IMR-90 (cell line): ENCODE results near the gene CTSF. TPM values are rescaled to one million over a fixed set of nuclear protein-coding genes. Genes with fewer than 3 reads are reported as not detected.

Source experiments
- ATAC-seq: fragments of 200-7000 bp; cut with Tn5 transposase; 2 replicates; pipeline ENCODE4 v1.9.1; 2020; ENCODE audit warnings: low read depth, mild to moderate bottlenecking, moderate library complexity
- BruUV-seq: library from RNA; stranded (reverse); fragments of 400-500 nt; replicated peaks from 2 replicates; lab custom pipeline; 2021; lab: Mats Ljungman, UMichigan
- CTCF ChIA-PET: fragments of 300-600 bp; formaldehyde crosslinking; extraction: SDS; loops from one replicate; lab custom pipeline; 2021; ENCODE audit warnings: antibody characterized with exemption; lab: Yijun Ruan, JAX
- POLR2A ChIA-PET: fragments of 300-600 bp; sonication (Branson Sonifier 250); formaldehyde crosslinking; loops from one replicate; lab custom pipeline; 2022; ENCODE audit warnings: antibody characterized with exemption; ENCODE audit not compliant: unreplicated experiment; lab: Charles Lee
- DNase-seq: peaks from one replicate; pipeline ENCODE4 v3.0.0; 2013
- H2AFZ ChIP-seq: replicated peaks from 2 replicates; pipeline ENCODE3; 2013; ENCODE audit warnings: low read length, mild to moderate bottlenecking; ENCODE audit not compliant: poor library complexity
- H2AK5ac ChIP-seq: 2 replicates; pipeline ENCODE4 v1.6.1; 2013; ENCODE audit warnings: low read depth, low read length, inconsistent platforms
- H2AK9ac ChIP-seq: replicated peaks from 2 replicates; pipeline ENCODE3; 2013; ENCODE audit warnings: mild to moderate bottlenecking, low read depth, low read length, moderate library complexity; ENCODE audit not compliant: poor library complexity
- H2BK120ac ChIP-seq: 2 replicates; pipeline ENCODE4 v1.6.1; 2013; ENCODE audit warnings: low read depth, low read length, inconsistent platforms
- H2BK15ac ChIP-seq: 3 replicates; pipeline ENCODE4 v1.6.1; 2013; ENCODE audit warnings: low read depth, low read length, inconsistent platforms
- H2BK20ac ChIP-seq: 2 replicates; pipeline ENCODE4 v1.6.1; 2013; ENCODE audit warnings: low read depth, mild to moderate bottlenecking, inconsistent platforms, low read length, moderate library complexity
- H2BK5ac ChIP-seq: 2 replicates; pipeline ENCODE4 v1.6.1; 2013; ENCODE audit warnings: mild to moderate bottlenecking, low read depth, low read length, inconsistent platforms; ENCODE audit not compliant: poor library complexity, severe bottlenecking
- H3K14ac ChIP-seq: replicated peaks from 2 replicates; pipeline ENCODE4 v1.6.1; 2013; ENCODE audit warnings: low read depth, low read length, inconsistent platforms
- H3K18ac ChIP-seq: 2 replicates; pipeline ENCODE4 v1.6.1; 2013; ENCODE audit warnings: low read depth, low read length, control low read depth
- H3K23ac ChIP-seq: 2 replicates; pipeline ENCODE4 v1.6.1; 2013; ENCODE audit warnings: low read depth, low read length, inconsistent platforms
- H3K27ac ChIP-seq: 2 replicates; pipeline ENCODE4 v1.5.1; 2013; ENCODE audit warnings: mild to moderate bottlenecking, control low read depth, low read length; ENCODE audit not compliant: insufficient read depth
- H3K27me3 ChIP-seq: 2 replicates; pipeline ENCODE4 v1.6.1; 2013; ENCODE audit warnings: low read length; ENCODE audit not compliant: control insufficient read depth, insufficient read depth
- H3K36me3 ChIP-seq: 2 replicates; pipeline ENCODE4 v1.6.1; 2013; ENCODE audit warnings: low read length, mixed read lengths; ENCODE audit not compliant: control insufficient read depth, insufficient read depth
- H3K4ac ChIP-seq: 2 replicates; pipeline ENCODE4 v1.6.1; 2013; ENCODE audit warnings: low read depth, low read length, inconsistent platforms
- H3K4me1 ChIP-seq: 2 replicates; pipeline ENCODE4 v1.6.1; 2013; ENCODE audit warnings: low read length, mixed read lengths; ENCODE audit not compliant: control insufficient read depth, insufficient read depth
- H3K4me2 ChIP-seq: 2 replicates; pipeline ENCODE4 v1.6.1; 2013; ENCODE audit warnings: low read depth, mild to moderate bottlenecking, control low read depth, low read length, moderate library complexity
- H3K4me3 ChIP-seq: 2 replicates; pipeline ENCODE4 v1.5.1; 2013; ENCODE audit warnings: low read depth, mild to moderate bottlenecking, control low read depth, low read length, moderate library complexity; ENCODE audit not compliant: insufficient read depth
- H3K56ac ChIP-seq: 2 replicates; pipeline ENCODE4 v1.6.1; 2013; ENCODE audit warnings: low read length, inconsistent platforms; ENCODE audit not compliant: insufficient read depth; ENCODE audit errors: extremely low read depth
- H3K79me1 ChIP-seq, 2 experiments: 2 replicates each; pipeline ENCODE4 v1.6.1; 2013; ENCODE audit warnings: low read length in 2 of 2, inconsistent platforms in 1 of 2, low read depth in 1 of 2
- H3K9ac ChIP-seq: 2 replicates; pipeline ENCODE4 v1.6.1; 2013; ENCODE audit warnings: low read depth, low read length, control low read depth
- H3K9me1 ChIP-seq: 2 replicates; pipeline ENCODE4 v1.6.1; 2013; ENCODE audit warnings: low read length, inconsistent platforms; ENCODE audit not compliant: insufficient read depth
- H3K9me3 ChIP-seq: 2 replicates; pipeline ENCODE4 v1.6.1; 2013; ENCODE audit warnings: low read length; ENCODE audit not compliant: control insufficient read depth, insufficient read depth
- H4K20me1 ChIP-seq: 2 replicates; pipeline ENCODE4 v1.6.1; 2013; ENCODE audit warnings: low read length, inconsistent platforms; ENCODE audit not compliant: insufficient read depth
- H4K5ac ChIP-seq: 2 replicates; pipeline ENCODE4 v1.6.1; 2013; ENCODE audit warnings: mild to moderate bottlenecking, low read depth, low read length, control low read depth
- H4K8ac ChIP-seq, 2 experiments: 2 replicates each; pipeline ENCODE4 v1.6.1; 2013; ENCODE audit warnings: low read depth in 2 of 2, low read length in 2 of 2, control low read depth in 1 of 2, inconsistent platforms in 1 of 2
- H4K91ac ChIP-seq: 2 replicates; pipeline ENCODE4 v1.6.1; 2013; ENCODE audit warnings: low read depth, low read length, inconsistent platforms; ENCODE audit not compliant: insufficient read depth
- CEBPB ChIP-seq: IDR thresholded peaks from 2 replicates; pipeline ENCODE4 v1.6.1; 2012; ENCODE audit warnings: low read depth, low read length, improper control_type of control experiment
- CTCF ChIP-seq: conservative IDR thresholded peaks from 2 replicates; pipeline ENCODE4 v1.5.1; 2012; ENCODE audit warnings: mild to moderate bottlenecking, low read depth, low read length, improper control_type of control experiment
- MAFK ChIP-seq: IDR thresholded peaks from 2 replicates; pipeline ENCODE4 v1.6.1; 2012; ENCODE audit warnings: low read depth, low read length, improper control_type of control experiment
- MAZ ChIP-seq: IDR thresholded peaks from 2 replicates; pipeline ENCODE4 v1.6.1; 2012; ENCODE audit warnings: low read depth, mild to moderate bottlenecking, low read length, improper control_type of control experiment, moderate library complexity, borderline replicate concordance
- NFE2L2 ChIP-seq: fragments of 150-350 bp; IDR thresholded peaks from 2 replicates; pipeline ENCODE4 v1.6.1; 2016; ENCODE audit warnings: low read depth, mild to moderate bottlenecking, low read length
- POLR2A ChIP-seq: IDR thresholded peaks from 2 replicates; pipeline ENCODE4 v1.6.1; 2012; ENCODE audit warnings: mild to moderate bottlenecking, low read depth, low read length
- RAD21 ChIP-seq: IDR thresholded peaks from 2 replicates; pipeline ENCODE4 v1.6.1; 2012; ENCODE audit warnings: low read length, improper control_type of control experiment
- RCOR1 ChIP-seq: IDR thresholded peaks from 2 replicates; pipeline ENCODE4 v1.6.1; 2012; ENCODE audit warnings: mild to moderate bottlenecking, low read length, improper control_type of control experiment; ENCODE audit not compliant: insufficient replicate concordance
- SMC3 ChIP-seq: fragments of 150-350 bp; IDR thresholded peaks from 2 replicates; pipeline ENCODE4 v1.6.1; 2016; ENCODE audit warnings: low read depth, mild to moderate bottlenecking, antibody characterized with exemption, low read length, moderate library complexity
- USF2 ChIP-seq: fragments of 150-350 bp; IDR thresholded peaks from 2 replicates; pipeline ENCODE4 v1.6.1; 2017; ENCODE audit warnings: mild to moderate bottlenecking, antibody characterized with exemption, low read length, low read depth
- WGBS, 2 experiments: methylation state at CpG; one replicate each; pipeline versions ENCODE4 v1.1.5 to v1.1.7; 2013; ENCODE audit warnings: missing lambda C conversion rate in 2 of 2; ENCODE audit not compliant: insufficient read length in 1 of 2; ENCODE audit errors: extremely low coverage in 2 of 2; 5-methylcytosine and 5-hydroxymethylcytosine counted together
- dilution Hi-C: fragments of 300-500 bp; cut with HindIII; formaldehyde crosslinking; loops from one replicate; pipeline ENCODE4 v1.14.3; 2018; ENCODE audit warnings: low sequenced_read_pairs; ENCODE audit not compliant: unreplicated experiment
- in situ Hi-C: fragments of 300-500 bp; cut with MboI; formaldehyde crosslinking; loops from 3 replicates; pipeline ENCODE4 v1.14.3; 2019; ENCODE audit warnings: low sequenced_read_pairs, inconsistent platforms, mixed read lengths
- intact Hi-C: fragments of 100-400 bp; cut with micrococcal nuclease; formaldehyde crosslinking; loops from 2 replicates; pipeline ENCODE4 v1.10.0; 2022
- polyA plus RNA-seq, 3 experiments: library from polyadenylated mRNA; depleted of rRNA; stranded (reverse); fragments of >200 nt; gene quantifications; 2 replicates each; pipeline ENCODE4 v1.2.3, GENCODE V29; 2012; ENCODE audit warnings: low replicate concordance in 1 of 3
- total RNA-seq: library from RNA; depleted of rRNA; stranded (reverse); fragments of >200 nt; gene quantifications from 2 replicates; pipeline ENCODE4 v1.2.3, GENCODE V29; 2012

Gene CTSF
- total and polyA plus RNA-seq, 2 of the 4 experiments (the other 2 are of a cell fraction): 4.1 to 16.0 TPM

GRCh38 chr11:66592457-66593302 lies 24.3 kb upstream of the CTSF start, which contains the start of the genes CCDC87 and CCS:
CCDC87 (minus strand) TSS chr11:66593063; CDS start chr11:66593015, 48 bp downstream.
CCS (plus strand) TSS chr11:66593185; CDS start chr11:66593262, 77 bp downstream.
- peak; percentile 99 for ATAC-seq
- dilution Hi-C loops: no loop called here
- Histone ChIP-seq H3K36me3 (peaks cover 2% of the 10 kb centered on the region; the same call in 1 of the 2 replicates), H4K20me1 (no peaks in the 10 kb centered on the region), H3K4me1 (peaks cover 11% of the 10 kb centered on the region), H3K4me2 (peak within 1 kb of the TSS; percentile 89), H4K5ac (peak within 1 kb of the TSS; percentile 58), H2AK5ac (peak within 1 kb of the TSS; percentile 46), H2AK9ac (peak within 1 kb of the TSS; percentile 90), H3K9ac (peak within 1 kb of the TSS; percentile 93), H3K9me3 (no peaks in the 10 kb centered on the region), H3K18ac (peak within 1 kb of the TSS; percentile 25; the same call in 1 of the 2 replicates), H4K91ac (peak within 1 kb of the TSS; percentile 75), H3K79me1 (peaks cover 23 to 35% of the 10 kb centered on the region in 2 experiments), H3K4me3 (peak within 1 kb of the TSS; percentile 71), H3K27ac (peak within 1 kb of the TSS; percentile 85), H2BK20ac (no peak within 1 kb of the TSS), H2BK15ac (peak within 1 kb of the TSS; percentile 18; the same call in 1 of the 3 replicates), H4K8ac (peak within 1 kb of the TSS; percentile 71 to 96), H3K23ac (peak within 1 kb of the TSS; percentile 87; the same call in 1 of the 2 replicates), H3K4ac (peak within 1 kb of the TSS; percentile 90), H3K14ac (peak within 1 kb of the TSS; percentile 95), H3K9me1 (peaks cover 19% of the 10 kb centered on the region), H2BK120ac (peak within 1 kb of the TSS; percentile 20; the same call in 1 of the 2 replicates), H3K27me3 (no peaks in the 10 kb centered on the region), H2BK5ac (peak within 1 kb of the TSS; percentile 75), H2AFZ (peak within 1 kb of the TSS; percentile 99), H3K56ac (peak within 1 kb of the TSS; percentile 79)
- in situ Hi-C loops: no loop called here
- intact Hi-C loops: no loop called here
- peak; percentile 19; the same call in 1 of the 2 replicates for TF ChIP-seq USF2
- TF ChIP-seq SMC3: peak; percentile 34
- peak; percentile 76 for TF ChIP-seq CTCF
- TF ChIP-seq MAFK: no peak
- TF ChIP-seq POLR2A: peak; percentile 90
- TF ChIP-seq NFE2L2: no peak
- TF ChIP-seq RCOR1: no peak
- TF ChIP-seq RAD21: peak; percentile 42
- no peak for TF ChIP-seq CEBPB
- TF ChIP-seq MAZ: 0 out of 2 replicates have a peak, but pooled peaks have one; percentile 6
- WGBS, 2 experiments: 39% methylated on average over 29 of the region's 68 CpGs; no CpG with 5 or more reads in 1 of the 2 experiments
- POLR2A ChIA-PET: interaction anchor here (0.7 kb wide), 1 partner anchor 112 kb away, joined by 3 read pairs; the partner anchor contains the start of gene DPP3
- DNase-seq: peak; percentile 92
- no TSS peak for BruUV-seq
- CTCF ChIA-PET: interaction anchor here (0.9 to 1.1 kb wide), 3 partner anchors 13 to 45 kb away, joined by 3 to 5 read pairs (median 5); no protein-coding TSS in a partner anchor
